ENCODE data around the gene PODNL1.

- TF ChIP-seq, protein P1, sequence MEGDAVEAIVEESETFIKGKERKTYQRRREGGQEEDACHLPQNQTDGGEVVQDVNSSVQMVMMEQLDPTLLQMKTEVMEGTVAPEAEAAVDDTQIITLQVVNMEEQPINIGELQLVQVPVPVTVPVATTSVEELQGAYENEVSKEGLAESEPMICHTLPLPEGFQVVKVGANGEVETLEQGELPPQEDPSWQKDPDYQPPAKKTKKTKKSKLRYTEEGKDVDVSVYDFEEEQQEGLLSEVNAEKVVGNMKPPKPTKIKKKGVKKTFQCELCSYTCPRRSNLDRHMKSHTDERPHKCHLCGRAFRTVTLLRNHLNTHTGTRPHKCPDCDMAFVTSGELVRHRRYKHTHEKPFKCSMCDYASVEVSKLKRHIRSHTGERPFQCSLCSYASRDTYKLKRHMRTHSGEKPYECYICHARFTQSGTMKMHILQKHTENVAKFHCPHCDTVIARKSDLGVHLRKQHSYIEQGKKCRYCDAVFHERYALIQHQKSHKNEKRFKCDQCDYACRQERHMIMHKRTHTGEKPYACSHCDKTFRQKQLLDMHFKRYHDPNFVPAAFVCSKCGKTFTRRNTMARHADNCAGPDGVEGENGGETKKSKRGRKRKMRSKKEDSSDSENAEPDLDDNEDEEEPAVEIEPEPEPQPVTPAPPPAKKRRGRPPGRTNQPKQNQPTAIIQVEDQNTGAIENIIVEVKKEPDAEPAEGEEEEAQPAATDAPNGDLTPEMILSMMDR (tag by site-specific recombination; IDR thresholded peaks at IDR 0.05) = no peak
- TF ChIP-seq ZNF174 (tag by site-specific recombination; IDR thresholded peaks at IDR 0.05) = no peak
- TF ChIP-seq, protein P2, sequence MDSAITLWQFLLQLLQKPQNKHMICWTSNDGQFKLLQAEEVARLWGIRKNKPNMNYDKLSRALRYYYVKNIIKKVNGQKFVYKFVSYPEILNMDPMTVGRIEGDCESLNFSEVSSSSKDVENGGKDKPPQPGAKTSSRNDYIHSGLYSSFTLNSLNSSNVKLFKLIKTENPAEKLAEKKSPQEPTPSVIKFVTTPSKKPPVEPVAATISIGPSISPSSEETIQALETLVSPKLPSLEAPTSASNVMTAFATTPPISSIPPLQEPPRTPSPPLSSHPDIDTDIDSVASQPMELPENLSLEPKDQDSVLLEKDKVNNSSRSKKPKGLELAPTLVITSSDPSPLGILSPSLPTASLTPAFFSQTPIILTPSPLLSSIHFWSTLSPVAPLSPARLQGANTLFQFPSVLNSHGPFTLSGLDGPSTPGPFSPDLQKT (IDR thresholded peaks at IDR 0.05; ENCODE audit: borderline replicate concordance, low read depth, low read length) = no peak
- TF ChIP-seq KLF9 (tag by site-specific recombination; IDR thresholded peaks at IDR 0.05; ENCODE audit: low read depth) = no peak
- TF ChIP-seq ZNF501 (tag by site-specific recombination; IDR thresholded peaks at IDR 0.05) = no peak
- no peak for TF ChIP-seq BCL11A (tag by site-specific recombination; IDR thresholded peaks at IDR 0.05; ENCODE audit: low read depth)
- no peak for TF ChIP-seq ZNF658 (tag by site-specific recombination; IDR thresholded peaks at IDR 0.05)
- TF ChIP-seq ZNF701 (tag by site-specific recombination; IDR thresholded peaks at IDR 0.05) = no peak
- TF ChIP-seq ZSCAN18 (tag by site-specific recombination; IDR thresholded peaks at IDR 0.05) = no peak
- no peak for TF ChIP-seq ZNF571 (tag by site-specific recombination; IDR thresholded peaks at IDR 0.05)
Observed at GRCh38 chr19:13974073-13974472, 35.9 kb upstream of the PODNL1 start.

Measured in HEK293 (cell line).